H9 (cell line): ENCODE data around the gene C2orf92. TPM values are rescaled to one million over a fixed set of nuclear protein-coding genes. Genes with fewer than 3 reads are reported as not detected.

Experiments used
- DNase-seq: peaks from one replicate; pipeline ENCODE4 v3.0.0-alpha.2; 2017
- H2AFZ ChIP-seq: one replicate; pipeline ENCODE4 v1.6.1; 2013; ENCODE audit warnings: mild to moderate bottlenecking, low read length, control low read depth, moderate library complexity
- H2AK5ac ChIP-seq: 2 replicates; pipeline ENCODE4 v1.6.1; 2013; ENCODE audit warnings: low read length, control low read depth, mixed read lengths; ENCODE audit not compliant: insufficient read length
- H2BK120ac ChIP-seq: one replicate; pipeline ENCODE4 v1.6.1; 2013; ENCODE audit warnings: low read depth, mild to moderate bottlenecking, low read length, control low read depth, inconsistent platforms; ENCODE audit not compliant: poor library complexity, severe bottlenecking
- H2BK12ac ChIP-seq: 2 replicates; pipeline ENCODE4 v1.6.1; 2013; ENCODE audit warnings: low read length, control low read depth, mixed read lengths, low read depth; ENCODE audit not compliant: insufficient read length
- H2BK15ac ChIP-seq: 2 replicates; pipeline ENCODE4 v1.6.1; 2013; ENCODE audit warnings: low read depth, low read length, control low read depth
- H2BK20ac ChIP-seq: one replicate; pipeline ENCODE4 v1.6.1; 2013; ENCODE audit warnings: low read depth, mild to moderate bottlenecking, low read length, control low read depth, inconsistent platforms; ENCODE audit not compliant: poor library complexity, severe bottlenecking
- H2BK5ac ChIP-seq: 2 replicates; pipeline ENCODE4 v1.6.1; 2013; ENCODE audit warnings: low read length, control low read depth, mixed read lengths; ENCODE audit not compliant: insufficient read length
- H3K14ac ChIP-seq: 2 replicates; pipeline ENCODE4 v1.6.1; 2013; ENCODE audit warnings: low read length, control low read depth; ENCODE audit not compliant: insufficient read depth
- H3K18ac ChIP-seq: 2 replicates; pipeline ENCODE4 v1.6.1; 2013; ENCODE audit warnings: low read depth, mild to moderate bottlenecking, mixed read lengths, low read length, control low read depth; ENCODE audit not compliant: insufficient read length
- H3K23ac ChIP-seq: 2 replicates; pipeline ENCODE4 v1.6.1; 2013; ENCODE audit warnings: low read length, control low read depth, mixed read lengths, low read depth; ENCODE audit not compliant: insufficient read length
- H3K23me2 ChIP-seq: 2 replicates; pipeline ENCODE4 v1.6.1; 2013; ENCODE audit warnings: low read depth, mild to moderate bottlenecking, mixed read lengths, low read length, control low read depth; ENCODE audit not compliant: insufficient read length, poor library complexity, severe bottlenecking
- H3K27ac ChIP-seq: 2 replicates; pipeline ENCODE4 v1.5.1; 2013; ENCODE audit warnings: low read length, control low read depth, mixed read lengths, low read depth; ENCODE audit not compliant: insufficient read length
- H3K27me3 ChIP-seq: 2 replicates; pipeline ENCODE4 v1.6.1; 2013; ENCODE audit warnings: low read length, control low read depth, inconsistent platforms; ENCODE audit not compliant: insufficient read depth
- H3K4ac ChIP-seq: 2 replicates; pipeline ENCODE4 v1.6.1; 2013; ENCODE audit warnings: low read depth, mild to moderate bottlenecking, control low read depth, inconsistent platforms, low read length, moderate library complexity
- H3K4me1 ChIP-seq: 2 replicates; pipeline ENCODE4 v1.6.1; 2013; ENCODE audit warnings: low read length, control low read depth, inconsistent platforms; ENCODE audit not compliant: insufficient read depth
- H3K4me2 ChIP-seq: 2 replicates; pipeline ENCODE4 v1.6.1; 2013; ENCODE audit warnings: low read length, control low read depth, mixed read lengths; ENCODE audit not compliant: insufficient read length, insufficient read depth
- H3K56ac ChIP-seq: 2 replicates; pipeline ENCODE4 v1.6.1; 2013; ENCODE audit warnings: low read depth, mild to moderate bottlenecking, mixed read lengths, low read length, control low read depth; ENCODE audit not compliant: insufficient read length
- H3K79me1 ChIP-seq: 2 replicates; pipeline ENCODE4 v1.6.1; 2013; ENCODE audit warnings: low read depth, mild to moderate bottlenecking, moderate library complexity, low read length, control low read depth, inconsistent platforms; ENCODE audit not compliant: insufficient read depth, poor library complexity, severe bottlenecking
- H3K79me2 ChIP-seq: 2 replicates; pipeline ENCODE4 v1.6.1; 2013; ENCODE audit warnings: low read length, control low read depth, inconsistent platforms; ENCODE audit not compliant: insufficient read depth
- H3K9ac ChIP-seq: 2 replicates; pipeline ENCODE4 v1.6.1; 2013; ENCODE audit warnings: low read length, control low read depth, mixed read lengths; ENCODE audit not compliant: insufficient read length; ENCODE audit errors: extremely low read depth
- H3K9me3 ChIP-seq: one replicate; pipeline ENCODE4 v1.6.1; 2013; ENCODE audit warnings: low read depth, low read length, inconsistent platforms; ENCODE audit not compliant: control insufficient read depth
- H3T11ph ChIP-seq: one replicate; pipeline ENCODE4 v1.6.1; 2013; ENCODE audit warnings: mild to moderate bottlenecking, low read length, control low read depth, inconsistent platforms
- H4K20me1 ChIP-seq: one replicate; pipeline ENCODE4 v1.6.1; 2013; ENCODE audit not compliant: control insufficient read depth, insufficient read length, insufficient read depth
- H4K5ac ChIP-seq: 2 replicates; pipeline ENCODE4 v1.6.1; 2013; ENCODE audit warnings: low read depth, mild to moderate bottlenecking, mixed read lengths, low read length, control low read depth; ENCODE audit not compliant: insufficient read length
- H4K8ac ChIP-seq: replicated peaks from 2 replicates; pipeline ENCODE4 v1.6.1; 2013; ENCODE audit warnings: low read length, control low read depth, mixed read lengths, low read depth; ENCODE audit not compliant: insufficient read length
- H4K91ac ChIP-seq: 2 replicates; pipeline ENCODE4 v1.6.1; 2013; ENCODE audit warnings: low read depth, mild to moderate bottlenecking, moderate library complexity, mixed read lengths, low read length, control low read depth; ENCODE audit not compliant: insufficient read length
- H3K27ac Mint-ChIP-seq, 3 experiments: 2 replicates in 2 of 3; 3 replicates in 1 of 3; pipeline ENCODE4 v1.8.0; 2020 to 2021; ENCODE audit warnings: mixed read lengths in 3 of 3, mild to moderate bottlenecking in 1 of 3, moderate library complexity in 1 of 3
- H3K27me3 Mint-ChIP-seq: 2 replicates; pipeline ENCODE4 v1.8.0; 2021; ENCODE audit warnings: low read depth, mild to moderate bottlenecking, moderate library complexity, mixed read lengths
- H3K36me3 Mint-ChIP-seq, 3 experiments: 2 replicates in 2 of 3; 3 replicates in 1 of 3; pipeline ENCODE4 v1.8.0; 2020 to 2021; ENCODE audit warnings: low read depth in 3 of 3, mixed read lengths in 3 of 3; ENCODE audit not compliant: insufficient read depth in 1 of 3
- H3K4me1 Mint-ChIP-seq, 2 experiments: 2 replicates each; pipeline ENCODE4 v1.8.0; 2020; ENCODE audit warnings: mixed read lengths in 2 of 2
- H3K4me3 Mint-ChIP-seq, 2 experiments: 2 replicates in 1 of 2; 3 replicates in 1 of 2; pipeline ENCODE4 v1.8.0; 2020 to 2021; ENCODE audit warnings: mild to moderate bottlenecking in 2 of 2, mixed read lengths in 2 of 2, moderate library complexity in 1 of 2
- H3K9me3 Mint-ChIP-seq, 2 experiments: 2 replicates in 1 of 2; 3 replicates in 1 of 2; pipeline ENCODE4 v1.8.0; 2020; ENCODE audit warnings: mild to moderate bottlenecking in 2 of 2, mixed read lengths in 2 of 2, moderate library complexity in 1 of 2
- WGBS: extraction: QIAGEN DNeasy Blood & Tissue Kit; methylation state at CpG from one replicate; pipeline ENCODE4 v1.1.7; 2013; ENCODE audit warnings: missing lambda C conversion rate, low lambda C conversion rate, mixed read lengths; ENCODE audit not compliant: insufficient read length; ENCODE audit errors: extremely low coverage; 5-methylcytosine and 5-hydroxymethylcytosine counted together
- total RNA-seq: library from RNA; stranded (reverse); gene quantifications from 2 replicates; pipeline ENCODE4 v1.2.1, GENCODE V29; 2021
- TF ChIP-seq, protein P1 (sequence below): fragments of 200-600 bp; sonication (generic); conservative IDR thresholded peaks from 3 replicates; pipeline ENCODE4 v1.8.0; 2021; ENCODE audit warnings: antibody characterized with exemption, mild to moderate bottlenecking

The C2orf92 gene
- total RNA-seq, 1 experiment from 2014 or later = 7.3 TPM

DNA sequence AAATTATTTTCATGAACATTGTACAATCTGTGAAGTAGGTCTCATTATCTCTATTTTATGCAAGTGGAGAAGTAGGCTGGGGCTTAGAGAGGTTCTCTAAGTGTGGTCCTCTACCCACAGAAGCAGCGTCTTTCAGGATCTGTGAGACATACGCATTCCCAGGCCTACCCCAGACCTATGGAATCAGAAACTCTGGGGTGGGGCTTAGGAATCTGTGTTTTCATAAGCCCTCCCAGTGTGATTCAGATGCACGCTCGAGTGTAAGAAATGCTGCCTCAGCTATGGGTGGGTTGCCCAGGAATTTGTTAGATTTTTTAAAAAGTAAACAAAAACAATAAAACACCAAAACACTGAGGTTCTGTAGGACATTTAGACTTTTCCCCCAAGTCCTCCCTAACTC, 29.0 kb downstream of the C2orf92 start:
- no peak overlapping the region for H3K23ac ChIP-seq
- DNase-seq = peak; percentile 8
- Mint-ChIP-seq H3K27me3 (peaks cover 6% of the 10 kb centered on the region), H3K9me3 (no peaks in the 10 kb centered on the region; a peak in 2 of 5 replicates), H3K36me3 (no peaks in the 10 kb centered on the region), H3K27ac (no peak overlapping the region), H3K4me3 (no peak overlapping the region), H3K4me1 (peaks cover 11 to 16% of the 10 kb centered on the region in 2 experiments)
- H3K79me1 ChIP-seq = no peaks in the 10 kb centered on the region
- no peak overlapping the region for H3K27ac ChIP-seq
- H3K79me2 ChIP-seq = no peaks in the 10 kb centered on the region
- H3K27me3 ChIP-seq = no peaks in the 10 kb centered on the region
- H4K5ac ChIP-seq = no peak overlapping the region
- H3K9ac ChIP-seq = no peak overlapping the region
- H3K18ac ChIP-seq = no peak overlapping the region
- no peak overlapping the region for H2BK15ac ChIP-seq
- H2AK5ac ChIP-seq = no peak overlapping the region
- H3K4me2 ChIP-seq = no peak overlapping the region
- no peaks in the 10 kb centered on the region for H3K23me2 ChIP-seq
- H4K20me1 ChIP-seq = no peaks in the 10 kb centered on the region
- H2AFZ ChIP-seq = no peak overlapping the region
- no peak overlapping the region for H2BK20ac ChIP-seq
- no CpG with 5 or more reads among the region's 4 CpGs for WGBS
- no peak overlapping the region for H3K56ac ChIP-seq
- no peak overlapping the region for H4K8ac ChIP-seq
- H3K9me3 ChIP-seq = no peaks in the 10 kb centered on the region
- H2BK5ac ChIP-seq = no peak overlapping the region
- no peak overlapping the region for H2BK120ac ChIP-seq
- TF ChIP-seq, protein P1, sequence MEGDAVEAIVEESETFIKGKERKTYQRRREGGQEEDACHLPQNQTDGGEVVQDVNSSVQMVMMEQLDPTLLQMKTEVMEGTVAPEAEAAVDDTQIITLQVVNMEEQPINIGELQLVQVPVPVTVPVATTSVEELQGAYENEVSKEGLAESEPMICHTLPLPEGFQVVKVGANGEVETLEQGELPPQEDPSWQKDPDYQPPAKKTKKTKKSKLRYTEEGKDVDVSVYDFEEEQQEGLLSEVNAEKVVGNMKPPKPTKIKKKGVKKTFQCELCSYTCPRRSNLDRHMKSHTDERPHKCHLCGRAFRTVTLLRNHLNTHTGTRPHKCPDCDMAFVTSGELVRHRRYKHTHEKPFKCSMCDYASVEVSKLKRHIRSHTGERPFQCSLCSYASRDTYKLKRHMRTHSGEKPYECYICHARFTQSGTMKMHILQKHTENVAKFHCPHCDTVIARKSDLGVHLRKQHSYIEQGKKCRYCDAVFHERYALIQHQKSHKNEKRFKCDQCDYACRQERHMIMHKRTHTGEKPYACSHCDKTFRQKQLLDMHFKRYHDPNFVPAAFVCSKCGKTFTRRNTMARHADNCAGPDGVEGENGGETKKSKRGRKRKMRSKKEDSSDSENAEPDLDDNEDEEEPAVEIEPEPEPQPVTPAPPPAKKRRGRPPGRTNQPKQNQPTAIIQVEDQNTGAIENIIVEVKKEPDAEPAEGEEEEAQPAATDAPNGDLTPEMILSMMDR = no peak
- no peak overlapping the region for H3K4ac ChIP-seq
- H3K14ac ChIP-seq = no peak overlapping the region
- H2BK12ac ChIP-seq = no peak overlapping the region
- H3K4me1 ChIP-seq = no peaks in the 10 kb centered on the region
- H4K91ac ChIP-seq = no peak overlapping the region
- no peak overlapping the region for H3T11ph ChIP-seq
